H1 (cell line): Measurements from ENCODE around the gene COL4A2. TPM values are rescaled to one million over a fixed set of nuclear protein-coding genes. Genes with fewer than 3 reads are reported as not detected.

Source experiments
- CTCF ChIA-PET: fragments of 300-600 bp; sonication (Branson Sonifier 250); formaldehyde crosslinking; loops from one replicate; lab custom pipeline; 2021; ENCODE audit not compliant: partially characterized antibody; lab: Charles Lee
- POLR2A ChIA-PET: fragments of 300-600 bp; sonication (Branson Sonifier 250); formaldehyde crosslinking; loops from one replicate; lab custom pipeline; 2021; ENCODE audit warnings: inconsistent platforms; ENCODE audit not compliant: partially characterized antibody; lab: Charles Lee
- DNase-seq, 2 experiments: peaks; one replicate each; pipeline versions ENCODE4 v3.0.0 to v3.0.0-alpha.2; 2010 to 2022; ENCODE audit warnings: low spot score in 2 of 2, low read depth in 1 of 2, mixed read lengths in 1 of 2
- FAIRE-seq: peaks from 2 replicates; lab custom pipeline; 2011; peaks lifted over from hg19 to GRCh38; lab: Jason Lieb, UNC
- H2AFZ ChIP-seq: 2 replicates; pipeline ENCODE4 v1.8.1; 2012; ENCODE audit warnings: low read length, inconsistent platforms
- H2AK5ac ChIP-seq: 2 replicates; pipeline ENCODE4 v1.6.1; 2013; ENCODE audit warnings: low read depth, low read length
- H2BK120ac ChIP-seq: replicated peaks from 2 replicates; pipeline ENCODE3; 2013; ENCODE audit warnings: low read depth, low read length, inconsistent platforms
- H2BK12ac ChIP-seq: 2 replicates; pipeline ENCODE4 v1.6.1; 2013; ENCODE audit warnings: low read depth, low read length
- H2BK15ac ChIP-seq: 2 replicates; pipeline ENCODE4 v1.6.1; 2013; ENCODE audit warnings: low read length
- H2BK20ac ChIP-seq: 2 replicates; pipeline ENCODE4 v1.6.1; 2013; ENCODE audit warnings: low read length
- H2BK5ac ChIP-seq: 2 replicates; pipeline ENCODE4 v1.6.1; 2013; ENCODE audit warnings: low read depth, low read length
- H3K14ac ChIP-seq: 2 replicates; pipeline ENCODE4 v1.6.1; 2013; ENCODE audit warnings: inconsistent platforms; ENCODE audit not compliant: insufficient read length
- H3K18ac ChIP-seq: 2 replicates; pipeline ENCODE4 v1.6.1; 2013; ENCODE audit warnings: low read length; ENCODE audit errors: extremely low read depth
- H3K23ac ChIP-seq: 2 replicates; pipeline ENCODE4 v1.6.1; 2013; ENCODE audit warnings: inconsistent platforms; ENCODE audit not compliant: insufficient read length
- H3K23me2 ChIP-seq: 2 replicates; pipeline ENCODE4 v1.6.1; 2013; ENCODE audit warnings: low read depth, low read length
- H3K27ac ChIP-seq: 2 replicates; pipeline ENCODE4 v1.6.1; 2011; ENCODE audit warnings: low read depth, low read length, inconsistent platforms
- H3K27me3 ChIP-seq, 4 experiments: replicated peaks in 1 of 4; 1 replicate in 1 of 4; 2 replicates in 3 of 4; pipeline versions ENCODE4 v1.6.1 to v1.8.1; 2011 to 2013; ENCODE audit warnings: low read length in 3 of 4, mild to moderate bottlenecking in 3 of 4, inconsistent platforms in 2 of 4, mixed read lengths in 2 of 4, moderate library complexity in 1 of 4; ENCODE audit not compliant: control insufficient read depth in 3 of 4, insufficient read depth in 3 of 4; ENCODE audit errors: extremely low read depth in 1 of 4
- H3K36me3 ChIP-seq, 4 experiments: 2 replicates each; pipeline versions ENCODE4 v1.6.1 to v1.8.1; 2011 to 2013; ENCODE audit warnings: mild to moderate bottlenecking in 4 of 4, low read length in 3 of 4, moderate library complexity in 2 of 4, control low read depth in 1 of 4, inconsistent platforms in 1 of 4; ENCODE audit not compliant: insufficient read depth in 4 of 4, control insufficient read depth in 2 of 4
- H3K4ac ChIP-seq: replicated peaks from 2 replicates; pipeline ENCODE3; 2013; ENCODE audit warnings: low read length, low read depth, mixed read lengths, inconsistent platforms; ENCODE audit not compliant: insufficient read length
- H3K4me1 ChIP-seq, 4 experiments: replicated peaks in 1 of 4; 1 replicate in 1 of 4; 2 replicates in 3 of 4; pipeline versions ENCODE4 v1.6.1 to v1.8.1; 2011 to 2013; ENCODE audit warnings: low read length in 3 of 4, inconsistent platforms in 2 of 4, mixed read lengths in 1 of 4; ENCODE audit not compliant: insufficient read depth in 4 of 4, control insufficient read depth in 3 of 4
- H3K4me2 ChIP-seq, 2 experiments: 2 replicates each; pipeline versions ENCODE4 v1.6.1 to v1.8.1; 2011 to 2013; ENCODE audit warnings: low read depth in 2 of 2, low read length in 2 of 2, control low read depth in 1 of 2, inconsistent platforms in 1 of 2, mild to moderate bottlenecking in 1 of 2; ENCODE audit not compliant: insufficient read depth in 1 of 2
- H3K4me3 ChIP-seq, 4 experiments: fragments of 200-600, 300-600 bp in 1 of 4; sonication (generic), shearing (Covaris generic), sonication (Bioruptor Twin) in 1 of 4; 2 replicates each; pipeline versions ENCODE4 v1.5.1 to v1.8.1; 2011 to 2016; ENCODE audit warnings: low read length in 4 of 4, low read depth in 3 of 4, control low read depth in 2 of 4, inconsistent platforms in 2 of 4, mild to moderate bottlenecking in 2 of 4, mixed read lengths in 1 of 4, moderate library complexity in 1 of 4; ENCODE audit not compliant: insufficient read depth in 2 of 4; ENCODE audit errors: extremely low read depth in 1 of 4
- H3K56ac ChIP-seq: replicated peaks from 2 replicates; pipeline ENCODE3; 2013; ENCODE audit warnings: low read depth, mild to moderate bottlenecking, mixed read lengths, low read length, inconsistent platforms; ENCODE audit not compliant: insufficient read length
- H3K79me1 ChIP-seq: 2 replicates; pipeline ENCODE4 v1.6.1; 2013; ENCODE audit warnings: low read depth, low read length, control low read depth
- H3K79me2 ChIP-seq, 2 experiments: 2 replicates each; pipeline versions ENCODE4 v1.6.1 to v1.8.1; 2012 to 2013; ENCODE audit warnings: low read length in 2 of 2, mild to moderate bottlenecking in 2 of 2, inconsistent platforms in 1 of 2; ENCODE audit not compliant: insufficient read depth in 2 of 2, control insufficient read depth in 1 of 2
- H3K9ac ChIP-seq, 4 experiments: replicated peaks in 1 of 4; 1 replicate in 1 of 4; 2 replicates in 3 of 4; pipeline versions ENCODE4 v1.6.1 to v1.8.1; 2011 to 2013; ENCODE audit warnings: low read depth in 3 of 4, low read length in 3 of 4, control low read depth in 2 of 4, mild to moderate bottlenecking in 2 of 4, moderate library complexity in 2 of 4, inconsistent platforms in 1 of 4; ENCODE audit errors: extremely low read depth in 1 of 4
- H3K9me3 ChIP-seq, 2 experiments: 2 replicates each; pipeline versions ENCODE4 v1.6.1 to v1.8.1; 2012 to 2013; ENCODE audit warnings: mild to moderate bottlenecking in 2 of 2, moderate library complexity in 2 of 2, control low read depth in 1 of 2, inconsistent platforms in 1 of 2, low read depth in 1 of 2, low read length in 1 of 2, mixed read lengths in 1 of 2; ENCODE audit not compliant: insufficient read depth in 2 of 2
- H4K20me1 ChIP-seq, 2 experiments: replicated peaks in 1 of 2; 2 replicates each; pipeline versions ENCODE3 to v1.8.1; 2011 to 2013; ENCODE audit warnings: inconsistent platforms in 2 of 2, low read length in 2 of 2, mild to moderate bottlenecking in 1 of 2; ENCODE audit not compliant: insufficient read depth in 2 of 2, control insufficient read depth in 1 of 2
- H4K5ac ChIP-seq: 2 replicates; pipeline ENCODE4 v1.6.1; 2013; ENCODE audit warnings: low read length, low read depth, mixed read lengths, inconsistent platforms; ENCODE audit not compliant: insufficient read length
- H4K8ac ChIP-seq: 2 replicates; pipeline ENCODE4 v1.8.0; 2013; ENCODE audit warnings: mild to moderate bottlenecking, moderate library complexity, low read length, inconsistent platforms; ENCODE audit not compliant: insufficient read depth; ENCODE audit errors: extremely low read depth
- H4K91ac ChIP-seq: replicated peaks from 2 replicates; pipeline ENCODE3; 2013; ENCODE audit warnings: low read length, mixed read lengths, inconsistent platforms; ENCODE audit not compliant: insufficient read length
- BACH1 ChIP-seq: IDR thresholded peaks from 2 replicates; pipeline ENCODE4 v1.6.1; 2012; ENCODE audit warnings: low read length, improper control_type of control experiment
- BRCA1 ChIP-seq: IDR thresholded peaks from 2 replicates; pipeline ENCODE4 v1.6.1; 2012; ENCODE audit warnings: low read depth, low read length, improper control_type of control experiment
- EGR1 ChIP-seq: IDR thresholded peaks from 2 replicates; pipeline ENCODE4 v1.6.1; 2011; ENCODE audit warnings: low read depth, low read length, borderline replicate concordance
- EP300 ChIP-seq, 2 experiments: IDR thresholded peaks; 1 replicate in 1 of 2; 2 replicates in 1 of 2; pipeline ENCODE4 v1.6.1; 2011 to 2012; ENCODE audit warnings: low read depth in 2 of 2, low read length in 2 of 2, mild to moderate bottlenecking in 2 of 2, borderline replicate concordance in 1 of 2, inconsistent platforms in 1 of 2, moderate library complexity in 1 of 2
- EZH2 ChIP-seq: fragments of 200-600 bp; sonication (generic); IDR thresholded peaks from 2 replicates; pipeline ENCODE4 v1.7.1; 2012; ENCODE audit warnings: low read depth, mild to moderate bottlenecking, moderate library complexity, low read length, inconsistent platforms; ENCODE audit not compliant: severe bottlenecking
- GABPA ChIP-seq: IDR thresholded peaks from 2 replicates; pipeline ENCODE4 v1.6.1; 2011; ENCODE audit warnings: mild to moderate bottlenecking, low read length, moderate library complexity, borderline replicate concordance; ENCODE audit not compliant: insufficient read depth
- SIN3A ChIP-seq, 2 experiments: IDR thresholded peaks in 1 of 2; conservative IDR thresholded peaks in 1 of 2; 2 replicates each; pipeline ENCODE4 v1.6.1; 2011 to 2012; ENCODE audit warnings: low read length in 2 of 2, improper control_type of control experiment in 1 of 2, low read depth in 1 of 2, mild to moderate bottlenecking in 1 of 2
- SIRT6 ChIP-seq: IDR thresholded peaks from one replicate; pipeline ENCODE4 v1.7.1; 2012; ENCODE audit warnings: low read length, inconsistent platforms
- SUZ12 ChIP-seq: fragments of 200-600 bp; sonication (generic); IDR thresholded peaks from 2 replicates; pipeline ENCODE4 v1.6.1; 2012; ENCODE audit warnings: mild to moderate bottlenecking, inconsistent platforms, low read length, moderate library complexity, mixed read lengths
- TAF1 ChIP-seq: IDR thresholded peaks from 2 replicates; pipeline ENCODE4 v1.6.1; 2011; ENCODE audit warnings: mild to moderate bottlenecking, low read depth, low read length
- TBP ChIP-seq: IDR thresholded peaks from 2 replicates; pipeline ENCODE4 v1.6.1; 2011; ENCODE audit warnings: low read depth, low read length, improper control_type of control experiment
- WGBS, 2 experiments: shearing (Covaris generic) in 1 of 2; methylation state at CpG; one replicate each; pipeline versions ENCODE4 v1.1.6 to v1.1.7; 2013 to 2015; ENCODE audit warnings: low lambda C conversion rate in 2 of 2, mixed read lengths in 2 of 2, inconsistent platforms in 1 of 2, low coverage in 1 of 2, missing lambda C conversion rate in 1 of 2; ENCODE audit not compliant: insufficient replicate concordance in 2 of 2, insufficient coverage in 1 of 2, insufficient read length in 1 of 2; ENCODE audit errors: extremely low coverage in 1 of 2, missing lambda C conversion rate in 1 of 2; 5-methylcytosine and 5-hydroxymethylcytosine counted together
- polyA plus RNA-seq, 7 experiments: library from polyadenylated mRNA; depleted of rRNA in 3 of 7; stranded (reverse) in 5 of 7; unstranded in 2 of 7; fragments of >200 nt in 5 of 7; fragments of 200-250 nt in 2 of 7; gene quantifications; 1 replicate in 5 of 7; 2 replicates in 1 of 7; 4 replicates in 1 of 7; pipeline versions ENCODE4 v1.2.1 to v1.2.3, GENCODE V29; 2011 to 2013; ENCODE audit warnings: missing spikeins in 2 of 7, mixed read lengths in 2 of 7
- total RNA-seq: library from RNA; stranded (reverse); fragmentation: NEBNext Ultra II Directional; extraction: Animal tissue kit (Norgen Biotek cat#: 25700); gene quantifications from 2 replicates; pipeline ENCODE4 v1.2.1, GENCODE V29; 2021
- TF ChIP-seq, protein P1 (sequence below): IDR thresholded peaks from 2 replicates; pipeline ENCODE4 v1.6.1; 2011; ENCODE audit warnings: low read depth, mild to moderate bottlenecking, low read length; ENCODE audit not compliant: insufficient read depth
- TF ChIP-seq, protein P2 (sequence below): IDR thresholded peaks from 2 replicates; pipeline ENCODE4 v1.6.1; 2012; ENCODE audit warnings: inconsistent platforms

The COL4A2 gene
- total and polyA plus RNA-seq, 2 of the 8 experiments (the other 6 are each of a cell fraction or from before 2014, with no cell fraction given) = 80.4 to 87.3 TPM

DNA sequence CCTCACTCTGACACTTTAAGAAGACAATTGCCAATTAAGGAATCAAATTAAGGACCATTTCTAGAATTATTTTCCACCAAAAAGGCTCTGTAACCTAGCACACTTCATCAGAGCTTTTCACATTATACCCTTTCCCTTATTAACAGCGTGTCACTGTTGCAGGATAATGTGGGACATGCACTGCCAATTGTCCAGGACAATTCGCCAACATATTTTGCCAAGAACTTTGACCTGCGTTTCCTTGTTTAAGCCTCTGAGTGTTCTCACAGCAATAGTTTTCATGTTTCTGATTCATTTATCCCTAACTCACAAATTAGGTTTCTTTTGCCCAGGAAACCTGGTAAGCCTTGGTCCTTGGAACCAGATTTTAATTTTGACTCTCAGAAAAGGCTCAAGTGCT lies 13.4 kb upstream of the COL4A2 start:
- no peaks in the 10 kb centered on the region for H3K27me3 ChIP-seq
- H3K23me2 ChIP-seq = no peaks in the 10 kb centered on the region
- H3K4me1 ChIP-seq = peaks cover 0 to 3% (median under 1%) of the 10 kb centered on the region in 4 experiments; a peak in 5 of 7 replicates
- no peak overlapping the region for H3K4me2 ChIP-seq
- no peak overlapping the region for H3K18ac ChIP-seq
- no peak overlapping the region for H3K23ac ChIP-seq
- H4K5ac ChIP-seq = no peak overlapping the region
- no peaks in the 10 kb centered on the region for H4K20me1 ChIP-seq
- no peak overlapping the region for H2BK5ac ChIP-seq
- no peak overlapping the region for H2BK12ac ChIP-seq
- H4K91ac ChIP-seq = no peak overlapping the region
- FAIRE-seq = no peak
- no peak overlapping the region for H4K8ac ChIP-seq
- no peak overlapping the region for H2BK15ac ChIP-seq
- H3K9ac ChIP-seq = no peak overlapping the region
- no peaks in the 10 kb centered on the region for H3K36me3 ChIP-seq
- no peak overlapping the region for H3K4ac ChIP-seq
- peaks cover 0 to 9% of the 10 kb centered on the region in 2 experiments; a peak in 1 of 4 replicates for H3K79me2 ChIP-seq
- no peaks in the 10 kb centered on the region for H3K79me1 ChIP-seq
- H3K9me3 ChIP-seq = no peaks in the 10 kb centered on the region
- DNase-seq = no peak
- H3K4me3 ChIP-seq = no peak overlapping the region
- no peak overlapping the region for H3K56ac ChIP-seq
- ChIA-PET POLR2A (no interaction called here), CTCF (interaction anchor here (0.8 to 1.5 kb wide), 3 partner anchors 13 to 46 kb away, joined by 3 to 4 read pairs (median 4); partner anchors contain the start of genes COL4A1 and COL4A2)
- no peak overlapping the region for H2BK20ac ChIP-seq
- WGBS, 2 experiments = 87% methylated on average over 3 of the region's 3 CpGs; no CpG with 5 or more reads in 1 of the 2 experiments
- no peak overlapping the region for H3K14ac ChIP-seq
- H2AFZ ChIP-seq = no peak overlapping the region
- H3K27ac ChIP-seq = no peak overlapping the region
- no peak overlapping the region for H2AK5ac ChIP-seq
- H2BK120ac ChIP-seq = no peak overlapping the region
- TF ChIP-seq TBP = no peak
- TF ChIP-seq SIRT6 = no peak
- no peak for TF ChIP-seq SIN3A (conservative IDR thresholded peaks at IDR 0.05 in 1 of 2, IDR thresholded peaks at IDR 0.05 in 1 of 2; ENCODE audit: low read depth in 1 of 2, low read length in 2 of 2)
- no peak for TF ChIP-seq BRCA1
- TF ChIP-seq, protein P1, sequence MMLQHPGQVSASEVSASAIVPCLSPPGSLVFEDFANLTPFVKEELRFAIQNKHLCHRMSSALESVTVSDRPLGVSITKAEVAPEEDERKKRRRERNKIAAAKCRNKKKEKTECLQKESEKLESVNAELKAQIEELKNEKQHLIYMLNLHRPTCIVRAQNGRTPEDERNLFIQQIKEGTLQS = no peak
- TF ChIP-seq, protein P2, sequence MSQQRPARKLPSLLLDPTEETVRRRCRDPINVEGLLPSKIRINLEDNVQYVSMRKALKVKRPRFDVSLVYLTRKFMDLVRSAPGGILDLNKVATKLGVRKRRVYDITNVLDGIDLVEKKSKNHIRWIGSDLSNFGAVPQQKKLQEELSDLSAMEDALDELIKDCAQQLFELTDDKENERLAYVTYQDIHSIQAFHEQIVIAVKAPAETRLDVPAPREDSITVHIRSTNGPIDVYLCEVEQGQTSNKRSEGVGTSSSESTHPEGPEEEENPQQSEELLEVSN = no peak
- no peak for TF ChIP-seq SUZ12
- no peak for TF ChIP-seq EGR1
- TF ChIP-seq BACH1 = no peak
- no peak for TF ChIP-seq TAF1
- TF ChIP-seq EZH2 = no peak
- TF ChIP-seq EP300 (IDR thresholded peaks at IDR 0.05; ENCODE audit: borderline replicate concordance in 1 of 2, low read depth in 2 of 2, low read length in 2 of 2) = no peak
- TF ChIP-seq GABPA = no peak
